Vagina (tissue), 2 donors: ENCODE results near the gene WDR89. TPM values are rescaled to one million over a fixed set of nuclear protein-coding genes. Genes with fewer than 3 reads are reported as not detected.
"Not testable (repeated sequence)": the region's sequence is repeated elsewhere in the genome, so short reads cannot be mapped to it uniquely, and the experiment has no call there.

Experiments
- DNase-seq, 2 donors: peaks; one replicate each; pipeline ENCODE4 v3.0.0-alpha.2; 2017; ENCODE audit errors: extremely low spot score in 2 of 2
- H3K27ac ChIP-seq: fragments of 200-600 bp; sonication (generic); one replicate; pipeline ENCODE4 v1.5.1; 2019
- H3K27me3 ChIP-seq: fragments of 200-600 bp; sonication (generic); one replicate; pipeline ENCODE4 v1.5.1; 2019
- H3K36me3 ChIP-seq, 2 donors: fragments of 200-600 bp; sonication (generic); one replicate each; pipeline ENCODE4 v1.5.1; 2017 to 2019
- H3K4me1 ChIP-seq: fragments of 200-600 bp; sonication (generic); one replicate; pipeline ENCODE4 v1.5.1; 2019
- H3K4me3 ChIP-seq, 2 donors: fragments of 200-600 bp; sonication (generic); 1 replicate in 1 of 2; 2 replicates in 1 of 2; pipeline ENCODE4 v1.5.1; 2016 to 2019
- H3K9me3 ChIP-seq: fragments of 200-600 bp; sonication (generic); one replicate; pipeline ENCODE4 v1.5.1; 2019
- CTCF ChIP-seq, 3 experiments: fragments of 450-650 bp in 2 of 3; fragments of 200-600 bp in 1 of 3; sonication (generic) in 1 of 3; IDR thresholded peaks; one replicate each; pipeline ENCODE4 v1.5.1; 2017 to 2019; ENCODE audit warnings: antibody characterized with exemption in 3 of 3, mild to moderate bottlenecking in 2 of 3, moderate library complexity in 2 of 3
- POLR2A ChIP-seq, 2 donors: fragments of 450-650 bp; IDR thresholded peaks; one replicate each; pipeline ENCODE4 v1.6.1; 2017; ENCODE audit warnings: antibody characterized with exemption in 2 of 2, mild to moderate bottlenecking in 2 of 2, moderate library complexity in 2 of 2
- POLR2AphosphoS5 ChIP-seq, 2 donors: sonication (generic); formaldehyde crosslinking; IDR thresholded peaks; one replicate each; pipeline ENCODE4 v1.9.0; 2017; ENCODE audit warnings: antibody characterized with exemption in 2 of 2, mild to moderate bottlenecking in 2 of 2, low read depth in 1 of 2; ENCODE audit not compliant: insufficient read depth in 1 of 2
- intact Hi-C: fragments of 100-400 bp; cut with DNase I; formaldehyde crosslinking; loops from one replicate; pipeline ENCODE4 v1.15.1; 2023
- total RNA-seq: library from RNA; depleted of rRNA; stranded (reverse); fragments of >200 nt; gene quantifications from one replicate; pipeline ENCODE4 v1.2.3, GENCODE V29; 2016

Gene WDR89
- total RNA-seq, 1 donor from 2014 or later, result 7.4 TPM

DNA sequence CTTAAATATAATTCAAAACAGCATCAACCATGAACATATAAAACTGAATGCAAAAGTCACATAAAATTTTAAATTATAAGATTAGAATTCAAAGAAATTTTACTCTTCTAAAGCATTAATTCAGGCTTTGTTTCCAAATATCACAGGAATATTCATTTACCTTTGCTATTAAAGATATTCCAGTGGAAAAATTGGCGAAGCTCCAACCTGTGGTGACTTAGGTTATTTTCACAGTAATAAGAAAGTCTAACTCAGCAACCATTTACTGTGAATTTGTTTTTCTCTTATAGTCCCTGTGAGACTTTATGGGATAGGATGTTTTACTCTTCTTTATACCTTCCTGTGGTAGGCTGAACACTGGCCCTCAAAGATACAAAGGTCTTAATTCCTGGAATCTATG lies 3.2 kb downstream of the WDR89 start:
- intact Hi-C loops, result no loop called here
- H3K36me3 ChIP-seq, result no peaks in the 10 kb centered on the region
- H3K4me3 ChIP-seq, result no peak overlapping the region
- no peaks in the 10 kb centered on the region for H3K27me3 ChIP-seq
- no peak for DNase-seq
- no peak overlapping the region for H3K27ac ChIP-seq
- no peak for TF ChIP-seq POLR2A (IDR thresholded peaks at IDR 0.05)
- TF ChIP-seq POLR2AphosphoS5 (IDR thresholded peaks at IDR 0.05; ENCODE audit: insufficient read depth in 1 of 2, low read depth in 1 of 2), result no peak
- TF ChIP-seq CTCF (IDR thresholded peaks at IDR 0.05), result no peak
- no peaks in the 10 kb centered on the region for H3K9me3 ChIP-seq
- peaks cover 19% of the 10 kb centered on the region for H3K4me1 ChIP-seq

DNA sequence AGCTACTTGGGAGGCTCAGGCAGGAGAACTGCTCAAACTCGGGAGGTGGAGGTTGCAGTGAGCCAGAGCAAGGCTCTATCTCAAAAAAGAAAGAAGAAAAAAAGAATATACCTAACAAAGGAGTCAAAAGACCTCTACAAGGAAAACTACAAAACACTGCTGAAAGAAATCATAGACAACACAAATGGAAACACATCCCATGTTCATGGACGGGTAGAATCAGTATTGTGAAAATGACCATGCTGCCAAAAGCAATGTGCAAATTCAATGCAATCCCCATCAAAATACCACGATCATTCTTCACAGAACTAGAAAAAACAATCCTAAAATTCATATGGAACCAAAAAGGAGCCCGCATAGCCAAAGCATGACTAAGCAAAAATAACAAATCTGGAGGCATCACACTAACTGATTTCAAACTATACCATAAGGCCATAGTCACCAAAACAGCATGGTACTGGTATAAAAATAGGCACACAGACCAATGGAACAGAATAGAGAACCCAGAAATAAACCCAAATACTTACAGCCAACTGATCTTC lies 5.5 kb downstream of the WDR89 start:
- H3K4me1 ChIP-seq, result peaks cover 12% of the 10 kb centered on the region
- H3K27ac ChIP-seq, H3K9me3 ChIP-seq, H3K36me3 ChIP-seq, H3K4me3 ChIP-seq, H3K27me3 ChIP-seq, intact Hi-C loops, DNase-seq: not testable (repeated sequence)

DNA sequence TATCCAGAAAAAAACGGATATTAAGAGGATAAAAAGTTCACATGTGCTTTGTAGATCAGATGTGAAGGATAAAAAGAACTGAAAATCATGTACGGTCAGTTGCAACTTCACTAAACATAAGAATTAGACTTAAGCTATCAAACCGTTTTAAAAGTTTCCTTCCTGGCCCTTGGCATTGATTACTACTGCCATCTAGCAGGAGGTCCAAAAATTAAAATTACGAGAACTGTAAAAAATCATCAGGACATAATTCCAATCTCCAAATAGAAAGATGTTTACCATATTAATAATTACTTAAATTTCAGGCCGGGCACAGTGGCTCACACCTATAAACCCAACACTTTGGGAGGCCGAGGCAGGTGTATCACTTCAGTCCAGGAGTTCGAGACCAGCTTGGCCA lies 7.9 kb downstream of the WDR89 start:
- intact Hi-C loops, result no loop called here
- Histone ChIP-seq H3K27ac (no peak overlapping the region), H3K4me3 (no peak overlapping the region), H3K9me3 (no peaks in the 10 kb centered on the region), H3K36me3 (no peaks in the 10 kb centered on the region), H3K27me3 (no peaks in the 10 kb centered on the region), H3K4me1 (no peaks in the 10 kb centered on the region)
- TF ChIP-seq POLR2AphosphoS5 (IDR thresholded peaks at IDR 0.05; ENCODE audit: insufficient read depth in 1 of 2, low read depth in 1 of 2) (no peak), POLR2A (IDR thresholded peaks at IDR 0.05) (no peak), CTCF (IDR thresholded peaks at IDR 0.05) (no peak)
- no peak for DNase-seq

GRCh38 chr14:63632932-63633514 lies 8.6 kb downstream of the WDR89 start:
- Histone ChIP-seq H3K27ac (no peak overlapping the region), H3K36me3 (no peaks in the 10 kb centered on the region), H3K27me3 (no peaks in the 10 kb centered on the region), H3K4me3 (no peak overlapping the region), H3K9me3 (no peaks in the 10 kb centered on the region), H3K4me1 (no peaks in the 10 kb centered on the region)
- DNase-seq, result no peak
- intact Hi-C loops, result no loop called here
- TF ChIP-seq CTCF (IDR thresholded peaks at IDR 0.05) (peak in 1 of 3 experiments; percentile 25), POLR2AphosphoS5 (IDR thresholded peaks at IDR 0.05; ENCODE audit: insufficient read depth in 1 of 2, low read depth in 1 of 2) (no peak), POLR2A (IDR thresholded peaks at IDR 0.05) (no peak)

DNA sequence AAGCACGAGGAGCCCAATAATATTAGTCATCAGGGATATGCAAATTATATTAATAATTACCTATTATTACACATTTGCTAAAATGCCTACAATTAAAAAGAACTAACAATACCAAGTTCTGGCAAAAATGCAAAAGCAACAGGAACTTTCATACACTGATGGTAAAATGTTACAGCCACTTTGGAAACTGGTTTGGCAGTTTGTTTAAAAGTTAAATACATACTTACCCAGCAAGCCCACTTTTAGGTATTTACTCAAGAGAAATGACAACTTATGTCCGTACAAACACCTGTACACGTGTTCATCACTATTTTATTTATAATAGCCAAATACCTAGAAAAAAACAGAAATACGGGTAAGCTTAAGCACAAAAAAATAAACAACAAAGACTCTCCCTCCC lies 17.0 kb downstream of the WDR89 start:
- no peak overlapping the region for H3K27ac ChIP-seq
- DNase-seq, result no peak
- intact Hi-C loops, result no loop called here
- no peaks in the 10 kb centered on the region for H3K9me3 ChIP-seq
- no peaks in the 10 kb centered on the region for H3K27me3 ChIP-seq
- peaks cover 0 to 3% of the 10 kb centered on the region in 2 donors for H3K36me3 ChIP-seq
- no peak for TF ChIP-seq POLR2A (IDR thresholded peaks at IDR 0.05)
- TF ChIP-seq CTCF (IDR thresholded peaks at IDR 0.05), result no peak
- TF ChIP-seq POLR2AphosphoS5 (IDR thresholded peaks at IDR 0.05; ENCODE audit: insufficient read depth in 1 of 2, low read depth in 1 of 2), result no peak
- H3K4me1 ChIP-seq, result no peaks in the 10 kb centered on the region
- H3K4me3 ChIP-seq, result no peak overlapping the region
